NB4 (cell line): ENCODE data around the gene KRT85.

Experiments used
- CTCF ChIP-seq: IDR thresholded peaks from one replicate; pipeline ENCODE4 v1.5.1; 2012; ENCODE audit warnings: low read depth, low read length
- POLR2A ChIP-seq: IDR thresholded peaks from 2 replicates; pipeline ENCODE4 v1.6.1; 2011; ENCODE audit warnings: mild to moderate bottlenecking; ENCODE audit not compliant: insufficient read length; ENCODE audit errors: extremely low read depth

GRCh38 chr12:52338241-52338960 lies 28.9 kb downstream of the KRT85 start:
- TF ChIP-seq POLR2A (no peak), CTCF (no peak)
